ENCODE data around the gene E2F2. TPM values are rescaled to one million over a fixed set of nuclear protein-coding genes. Genes with fewer than 3 reads are reported as not detected.
"Not testable (repeated sequence)": the region's sequence is repeated elsewhere in the genome, so short reads cannot be mapped to it uniquely, and the experiment has no call there.

Gene E2F2
- total and polyA plus RNA-seq, 10 donors: 0.89 to 18.9 (median 4.9) TPM

DNA sequence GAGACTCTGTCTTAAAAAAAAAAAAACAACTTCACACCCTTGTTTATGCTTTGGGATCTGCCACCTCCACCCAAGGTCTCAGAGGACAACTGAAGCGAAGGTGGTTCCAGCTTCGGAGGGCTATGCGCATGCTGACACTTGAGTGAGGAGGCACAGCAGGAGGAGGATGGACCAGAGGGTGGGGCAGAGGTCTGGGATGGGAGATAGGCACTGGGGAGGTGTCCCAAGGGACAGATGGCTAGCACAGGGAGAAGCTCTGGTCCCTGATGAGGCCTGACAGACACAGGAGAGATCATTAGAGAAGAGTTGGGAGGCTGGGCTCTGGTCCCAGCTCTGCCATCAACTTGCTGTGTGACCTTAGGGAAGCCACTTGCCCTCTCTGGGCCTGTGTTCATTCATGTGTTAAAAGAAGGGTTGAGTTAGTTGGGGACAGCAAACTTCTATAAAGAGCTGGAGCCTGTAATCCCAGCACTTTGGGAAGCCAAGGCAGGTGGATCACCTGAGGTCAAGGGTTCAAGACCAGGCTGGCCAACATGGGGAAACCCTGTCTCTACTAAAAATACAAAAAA lies 16.8 kb downstream of the E2F2 start:
- 92 to 100% (median 93%) methylated on average over 3 of the region's 3 CpGs for WGBS, 5 donors
- Histone ChIP-seq H3K27ac (no peak overlapping the region), H3K36me3 (peaks cover 0 to 100% (median 0%) of the 10 kb centered on the region in 6 donors), H3K4me1 (no peaks in the 10 kb centered on the region), H3K9me3 (no peaks in the 10 kb centered on the region), H3K27me3 (replicated peaks in 1 of 7) (no peaks in the 10 kb centered on the region), H3K4me3 (no peak overlapping the region)
- intact Hi-C loops (cut with DNase I; ENCODE audit: low total_unique reads): no loop called here
- no peak for TF ChIP-seq POLR2A (IDR thresholded peaks at IDR 0.05)
- TF ChIP-seq POLR2AphosphoS5 (IDR thresholded peaks at IDR 0.05): no peak
- TF ChIP-seq, protein P1, sequence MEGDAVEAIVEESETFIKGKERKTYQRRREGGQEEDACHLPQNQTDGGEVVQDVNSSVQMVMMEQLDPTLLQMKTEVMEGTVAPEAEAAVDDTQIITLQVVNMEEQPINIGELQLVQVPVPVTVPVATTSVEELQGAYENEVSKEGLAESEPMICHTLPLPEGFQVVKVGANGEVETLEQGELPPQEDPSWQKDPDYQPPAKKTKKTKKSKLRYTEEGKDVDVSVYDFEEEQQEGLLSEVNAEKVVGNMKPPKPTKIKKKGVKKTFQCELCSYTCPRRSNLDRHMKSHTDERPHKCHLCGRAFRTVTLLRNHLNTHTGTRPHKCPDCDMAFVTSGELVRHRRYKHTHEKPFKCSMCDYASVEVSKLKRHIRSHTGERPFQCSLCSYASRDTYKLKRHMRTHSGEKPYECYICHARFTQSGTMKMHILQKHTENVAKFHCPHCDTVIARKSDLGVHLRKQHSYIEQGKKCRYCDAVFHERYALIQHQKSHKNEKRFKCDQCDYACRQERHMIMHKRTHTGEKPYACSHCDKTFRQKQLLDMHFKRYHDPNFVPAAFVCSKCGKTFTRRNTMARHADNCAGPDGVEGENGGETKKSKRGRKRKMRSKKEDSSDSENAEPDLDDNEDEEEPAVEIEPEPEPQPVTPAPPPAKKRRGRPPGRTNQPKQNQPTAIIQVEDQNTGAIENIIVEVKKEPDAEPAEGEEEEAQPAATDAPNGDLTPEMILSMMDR (IDR thresholded peaks at IDR 0.05 in 8 of 11, conservative IDR thresholded peaks at IDR 0.05 in 3 of 11): no peak
- DNase-seq: no peak

DNA sequence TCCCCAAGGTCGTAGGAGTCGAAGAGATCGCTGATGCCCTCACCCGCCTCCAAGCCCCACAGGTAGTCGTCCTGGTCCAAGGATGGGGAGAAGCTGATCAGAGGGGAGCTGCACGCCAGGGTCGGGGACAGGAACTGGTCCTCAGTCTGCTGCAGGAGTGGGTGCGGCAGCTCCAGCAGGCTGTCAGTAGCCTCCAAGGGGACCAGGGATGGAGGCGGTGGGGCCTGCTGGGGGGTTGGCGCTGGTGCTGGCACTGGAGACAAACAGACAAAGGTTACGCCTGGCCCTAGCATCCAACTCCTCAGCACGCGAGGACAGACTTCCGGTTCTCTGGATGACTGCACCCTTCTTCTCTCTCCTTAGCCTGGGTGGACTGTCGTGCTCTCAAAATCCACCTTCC lies 21.1 kb downstream of the E2F2 start:
- DNase-seq: no peak
- TF ChIP-seq, protein P1 (IDR thresholded peaks at IDR 0.05 in 8 of 11, conservative IDR thresholded peaks at IDR 0.05 in 3 of 11): no peak
- TF ChIP-seq POLR2AphosphoS5 (IDR thresholded peaks at IDR 0.05) (no peak), POLR2A (IDR thresholded peaks at IDR 0.05) (no peak)
- H3K27me3 ChIP-seq (replicated peaks in 1 of 7): no peaks in the 10 kb centered on the region
- H3K27ac ChIP-seq: no peak overlapping the region
- peaks cover 0 to 3% (median 0%) of the 10 kb centered on the region in 6 donors for H3K4me1 ChIP-seq
- H3K9me3 ChIP-seq: no peaks in the 10 kb centered on the region
- intact Hi-C loops (cut with DNase I; ENCODE audit: low total_unique reads): no loop called here
- peaks cover 0 to 87% (median 0%) of the 10 kb centered on the region in 6 donors for H3K36me3 ChIP-seq
- no peak overlapping the region for H3K4me3 ChIP-seq
- 95 to 98% (median 97%) methylated on average over 9 to 15 of the region's 15 CpGs for WGBS, 5 donors

- WGBS, 5 donors: 88 to 92% (median 91%) methylated on average over 12 to 13 of the region's 13 CpGs
- Histone ChIP-seq H3K9me3 (no peaks in the 10 kb centered on the region), H3K36me3 (peaks cover 0 to 53% (median 0%) of the 10 kb centered on the region in 6 donors), H3K4me1 (peaks cover 0 to 4% (median 0%) of the 10 kb centered on the region in 6 donors), H3K4me3 (no peak overlapping the region), H3K27ac (no peak overlapping the region), H3K27me3 (replicated peaks in 1 of 7) (no peaks in the 10 kb centered on the region)
- intact Hi-C loops (cut with DNase I; ENCODE audit: low total_unique reads): no loop called here
- no peak for DNase-seq
- TF ChIP-seq, protein P1 (IDR thresholded peaks at IDR 0.05 in 8 of 11, conservative IDR thresholded peaks at IDR 0.05 in 3 of 11): no peak
- TF ChIP-seq POLR2A (IDR thresholded peaks at IDR 0.05) (no peak), POLR2AphosphoS5 (IDR thresholded peaks at IDR 0.05) (no peak)
Measured at GRCh38 chr1:23506376-23507107, 24.5 kb downstream of the E2F2 start.

DNA sequence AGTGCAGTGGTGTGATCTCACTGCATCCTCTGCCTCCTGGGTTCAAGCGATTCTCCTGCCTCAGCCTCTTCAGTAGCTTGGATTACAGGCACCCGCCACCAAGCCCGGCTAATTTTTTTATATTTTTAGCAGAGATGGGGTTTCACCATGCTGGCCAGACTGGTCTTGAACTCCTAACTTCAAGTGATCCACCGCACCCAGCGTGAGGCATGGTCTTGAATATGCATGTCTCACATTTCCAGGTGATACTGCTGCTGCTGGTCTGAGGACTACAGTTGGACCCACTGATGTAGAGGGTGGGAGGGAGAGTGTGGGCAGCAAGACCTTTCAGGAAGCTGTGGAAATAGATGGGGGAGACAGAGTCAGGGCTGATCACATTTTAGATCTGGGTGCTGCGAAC lies 25.2 kb downstream of the E2F2 start:
- Histone ChIP-seq H3K27me3 (replicated peaks in 1 of 7) (no peaks in the 10 kb centered on the region), H3K36me3 (peaks cover 0 to 46% (median 0%) of the 10 kb centered on the region in 6 donors), H3K4me1 (peaks cover 0 to 4% (median 0%) of the 10 kb centered on the region in 6 donors), H3K9me3 (no peaks in the 10 kb centered on the region), H3K4me3 (no peak overlapping the region), H3K27ac (no peak overlapping the region)
- DNase-seq: no peak
- TF ChIP-seq POLR2AphosphoS5 (IDR thresholded peaks at IDR 0.05): no peak
- no peak for TF ChIP-seq POLR2A (IDR thresholded peaks at IDR 0.05)
- TF ChIP-seq, protein P1 (IDR thresholded peaks at IDR 0.05 in 8 of 11, conservative IDR thresholded peaks at IDR 0.05 in 3 of 11): no peak
- intact Hi-C loops (cut with DNase I; ENCODE audit: low total_unique reads): no loop called here
- 94 to 96% (median 96%) methylated on average over 6 of the region's 6 CpGs for WGBS, 5 donors

DNA sequence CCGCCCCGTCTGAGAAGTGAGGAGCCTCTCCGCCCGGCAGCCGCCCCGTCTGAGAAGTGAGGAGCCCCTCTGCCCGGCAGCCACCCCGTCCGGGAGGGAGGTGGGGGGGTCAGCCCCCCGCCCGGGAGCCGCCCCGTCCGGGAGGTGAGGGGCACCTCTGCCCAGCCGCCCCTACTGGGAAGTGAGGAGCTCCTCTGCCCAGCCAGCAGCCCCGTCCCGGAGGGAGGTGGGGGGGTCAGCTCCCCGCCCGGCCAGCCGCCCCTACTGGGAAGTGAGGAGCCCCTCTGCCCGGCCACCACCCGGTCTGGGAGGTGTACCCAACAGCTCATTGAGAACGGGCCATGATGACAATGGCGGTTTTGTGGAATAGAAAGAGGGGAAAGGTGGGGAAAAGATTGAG lies 26.9 kb downstream of the E2F2 start:
- H3K9me3 ChIP-seq; H3K4me1 ChIP-seq; DNase-seq; H3K4me3 ChIP-seq; H3K27ac ChIP-seq; H3K27me3 ChIP-seq (replicated peaks in 1 of 7); intact Hi-C loops (cut with DNase I; ENCODE audit: low total_unique reads): not testable (repeated sequence)
- peaks cover 0 to 29% (median 0%) of the 10 kb centered on the region in 6 donors for H3K36me3 ChIP-seq
- WGBS, 5 donors: 78 to 93% (median 81%) methylated on average over 5 to 24 of the region's 24 CpGs

Measured in spleen (tissue), 11 donors.